Activated T-cell treated with anti-CD3 and anti-CD28 coated beads, Interleukin-2, amount 50 U/mL, for 24 hours (primary cell): ENCODE data around the gene SPARCL1.
"Not testable (repeated sequence)": the region's sequence is repeated elsewhere in the genome, so short reads cannot be mapped to it uniquely, and the experiment has no call there.

ENCODE experiments used
- DNase-seq: peaks from one replicate; pipeline ENCODE4 v3.0.0-alpha.2; 2020
- H3K27ac Mint-ChIP-seq: 2 replicates; pipeline ENCODE4 v1.8.0; 2020; ENCODE audit warnings: mild to moderate bottlenecking, mixed read lengths
- H3K27me3 Mint-ChIP-seq: 2 replicates; pipeline ENCODE4 v1.8.0; 2020; ENCODE audit warnings: mixed read lengths
- H3K36me3 Mint-ChIP-seq: 2 replicates; pipeline ENCODE4 v1.8.0; 2020; ENCODE audit warnings: low read depth, mixed read lengths
- H3K4me1 Mint-ChIP-seq: 2 replicates; pipeline ENCODE4 v1.8.0; 2020; ENCODE audit warnings: low read depth, mixed read lengths
- H3K4me3 Mint-ChIP-seq: 2 replicates; pipeline ENCODE4 v1.8.0; 2020; ENCODE audit warnings: mild to moderate bottlenecking, moderate library complexity, mixed read lengths
- H3K9me3 Mint-ChIP-seq: 2 replicates; pipeline ENCODE4 v1.8.0; 2020; ENCODE audit warnings: mixed read lengths

Gene SPARCL1

DNA sequence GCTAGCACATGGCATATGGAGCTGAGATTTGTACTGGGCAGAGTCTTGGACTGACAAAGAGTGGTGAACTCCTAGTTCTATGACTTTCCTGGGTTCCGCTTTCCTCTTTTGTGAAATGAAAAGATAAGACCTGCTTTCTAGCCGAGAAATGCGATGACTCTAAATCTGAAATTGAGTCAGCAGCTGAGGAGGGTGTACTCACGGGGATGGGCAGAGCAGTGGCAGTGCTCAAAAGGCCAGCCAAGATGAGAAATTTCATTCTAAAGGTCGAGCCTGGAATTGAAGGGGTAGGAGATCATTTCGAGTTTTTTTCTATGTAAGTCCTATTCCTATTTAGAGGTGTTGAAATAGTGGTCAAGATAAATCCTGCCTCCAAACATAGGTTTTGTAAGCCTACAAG is 59.8 kb downstream of the SPARCL1 start:
- no peak for DNase-seq
- Mint-ChIP-seq H3K4me3 (no peak overlapping the region), H3K27ac (no peak overlapping the region), H3K36me3 (no peaks in the 10 kb centered on the region), H3K4me1 (no peaks in the 10 kb centered on the region), H3K27me3 (no peaks in the 10 kb centered on the region), H3K9me3 (no peaks in the 10 kb centered on the region)

DNA sequence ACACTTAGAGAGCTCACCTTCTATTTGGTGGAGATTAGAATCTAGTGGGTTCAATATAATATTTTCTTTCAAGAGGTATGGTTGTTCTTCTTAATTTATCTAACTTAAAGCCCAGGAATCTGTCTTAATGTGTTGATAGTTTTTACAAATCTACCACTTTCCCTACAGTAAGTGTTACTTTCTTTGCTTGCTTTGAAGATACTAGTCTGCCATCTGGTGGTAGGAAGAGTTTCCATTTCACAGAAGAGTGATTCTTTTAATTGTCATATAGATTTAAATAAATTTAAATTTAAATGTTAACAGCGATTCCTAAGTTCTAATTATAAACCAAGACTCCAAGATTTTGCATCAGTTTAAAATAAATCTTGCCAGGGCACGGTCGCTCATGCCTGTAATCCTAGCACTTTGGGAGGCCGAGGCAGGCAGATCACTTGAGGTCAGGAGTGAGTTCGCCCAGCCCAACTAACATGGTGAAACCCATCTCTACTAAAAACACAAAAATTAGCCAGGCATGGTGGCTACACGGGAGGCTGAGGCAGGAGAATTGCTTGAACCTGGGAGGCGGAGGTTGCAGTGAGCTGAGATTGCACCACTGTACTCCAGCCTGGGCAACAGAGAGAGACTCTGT is 63.3 kb downstream of the SPARCL1 start:
- H3K4me3 Mint-ChIP-seq, result no peak overlapping the region
- H3K4me1 Mint-ChIP-seq, result no peaks in the 10 kb centered on the region
- H3K36me3 Mint-ChIP-seq, result no peaks in the 10 kb centered on the region
- H3K27ac Mint-ChIP-seq, result no peak overlapping the region
- no peak for DNase-seq
- H3K9me3 Mint-ChIP-seq, result no peaks in the 10 kb centered on the region
- H3K27me3 Mint-ChIP-seq, result no peaks in the 10 kb centered on the region

DNA sequence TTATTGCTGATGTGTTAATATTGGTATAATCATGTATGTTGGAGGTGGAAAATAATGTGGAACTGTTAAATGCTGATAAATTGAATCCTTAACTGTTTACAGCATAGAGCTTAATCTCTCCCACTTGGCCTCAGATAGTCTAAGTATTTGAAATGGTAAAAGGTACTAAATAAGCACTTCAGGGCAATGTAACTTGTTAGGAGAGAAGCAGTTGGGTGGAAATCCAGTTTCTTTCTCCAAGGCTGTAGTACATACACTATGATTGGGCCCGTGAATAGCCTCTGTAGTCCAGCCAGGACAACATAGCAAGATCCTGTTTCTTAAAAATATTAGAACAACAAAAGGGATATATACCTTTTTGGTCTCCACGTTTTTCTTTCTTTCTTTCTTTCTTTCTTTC is 67.1 kb downstream of the SPARCL1 start:
- Mint-ChIP-seq H3K4me3 (no peak overlapping the region), H3K27ac (no peak overlapping the region), H3K4me1 (no peaks in the 10 kb centered on the region), H3K36me3 (peaks cover 25% of the 10 kb centered on the region), H3K9me3 (peaks cover 2% of the 10 kb centered on the region), H3K27me3 (no peaks in the 10 kb centered on the region)
- DNase-seq, result no peak

DNA sequence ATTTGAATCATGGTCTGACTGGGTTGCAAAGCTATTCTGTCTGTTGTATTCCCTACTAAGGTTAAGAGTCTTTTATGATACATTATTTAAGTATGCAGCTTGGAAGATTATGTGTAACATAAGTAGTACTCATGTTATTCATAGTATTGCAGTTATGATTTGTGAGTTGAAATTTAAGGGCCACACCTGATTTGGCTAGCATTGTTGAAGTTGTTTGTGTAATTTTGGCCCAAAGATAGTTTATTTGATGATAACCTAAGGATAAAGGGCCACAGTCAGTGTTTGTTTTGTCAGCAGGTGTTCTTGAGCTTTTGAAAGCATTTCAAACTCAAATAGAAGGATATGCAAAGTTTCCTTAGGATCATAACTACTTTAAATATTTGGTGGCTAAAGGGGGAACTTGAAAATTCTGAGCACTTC is 67.9 kb downstream of the SPARCL1 start:
- DNase-seq, result no peak
- Mint-ChIP-seq H3K27me3 (no peaks in the 10 kb centered on the region), H3K4me3 (no peak overlapping the region), H3K27ac (no peak overlapping the region), H3K4me1 (no peaks in the 10 kb centered on the region), H3K9me3 (peaks cover 2% of the 10 kb centered on the region), H3K36me3 (peaks cover 29% of the 10 kb centered on the region)

- Mint-ChIP-seq H3K9me3 (peaks cover 2% of the 10 kb centered on the region), H3K27me3 (no peaks in the 10 kb centered on the region), H3K36me3 (peaks cover 50% of the 10 kb centered on the region), H3K27ac (no peak overlapping the region), H3K4me3 (no peak overlapping the region), H3K4me1 (no peaks in the 10 kb centered on the region)
- no peak for DNase-seq
These were observed 70.3 kb downstream of the SPARCL1 start for GRCh38 chr4:87458913-87459312.

- Mint-ChIP-seq H3K36me3 (peaks cover 73% of the 10 kb centered on the region), H3K9me3 (no peaks in the 10 kb centered on the region), H3K4me3 (no peak overlapping the region), H3K4me1 (peaks cover 1% of the 10 kb centered on the region), H3K27ac (no peak overlapping the region), H3K27me3 (no peaks in the 10 kb centered on the region)
- DNase-seq, result no peak
These were observed 77.6 kb downstream of the SPARCL1 start for GRCh38 chr4:87451537-87451936.

- DNase-seq, H3K4me1 Mint-ChIP-seq, H3K4me3 Mint-ChIP-seq, H3K9me3 Mint-ChIP-seq, H3K27me3 Mint-ChIP-seq, H3K27ac Mint-ChIP-seq: not testable (repeated sequence)
- peaks cover 69% of the 10 kb centered on the region for H3K36me3 Mint-ChIP-seq
These were observed 82.8 kb downstream of the SPARCL1 start for GRCh38 chr4:87446375-87446774.

DNA sequence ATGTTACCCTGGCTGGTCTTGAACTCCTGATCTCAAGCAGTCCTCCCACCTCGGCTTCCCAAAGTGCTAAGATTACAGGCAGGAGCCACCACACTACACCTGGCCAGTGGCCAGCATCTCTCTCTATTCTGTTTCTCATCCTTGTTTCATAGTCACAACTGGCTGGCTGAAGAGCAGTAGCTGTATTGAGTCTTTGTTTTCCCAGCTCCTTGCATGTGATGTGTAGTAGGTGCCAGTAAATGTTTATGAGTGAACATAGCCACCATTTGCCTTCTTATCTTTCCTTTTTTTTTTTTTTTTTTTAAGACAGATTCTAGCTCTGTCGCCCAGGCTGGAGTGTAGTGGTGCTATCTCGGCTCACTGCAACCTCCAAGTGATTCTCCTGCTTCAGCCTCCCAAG is 83.2 kb downstream of the SPARCL1 start:
- peaks cover 1% of the 10 kb centered on the region for H3K4me1 Mint-ChIP-seq
- no peak overlapping the region for H3K4me3 Mint-ChIP-seq
- DNase-seq, result no peak
- peaks cover 67% of the 10 kb centered on the region for H3K36me3 Mint-ChIP-seq
- H3K27me3 Mint-ChIP-seq, result no peaks in the 10 kb centered on the region
- no peak overlapping the region for H3K27ac Mint-ChIP-seq
- H3K9me3 Mint-ChIP-seq, result no peaks in the 10 kb centered on the region

- DNase-seq, result no peak
- no peaks in the 10 kb centered on the region for H3K27me3 Mint-ChIP-seq
- H3K36me3 Mint-ChIP-seq, result peaks cover 68% of the 10 kb centered on the region
- H3K27ac Mint-ChIP-seq, result no peak overlapping the region
- H3K4me3 Mint-ChIP-seq, result no peak overlapping the region
- no peaks in the 10 kb centered on the region for H3K9me3 Mint-ChIP-seq
- H3K4me1 Mint-ChIP-seq, result peaks cover 1% of the 10 kb centered on the region
These were observed 84.4 kb downstream of the SPARCL1 start for GRCh38 chr4:87444741-87445140.

GRCh38 chr4:87442889-87443288 is 86.3 kb downstream of the SPARCL1 start:
- H3K4me3 Mint-ChIP-seq, result no peak overlapping the region
- DNase-seq, result no peak
- H3K27ac Mint-ChIP-seq, result no peak overlapping the region
- peaks cover 1% of the 10 kb centered on the region for H3K4me1 Mint-ChIP-seq
- no peaks in the 10 kb centered on the region for H3K27me3 Mint-ChIP-seq
- H3K9me3 Mint-ChIP-seq, result no peaks in the 10 kb centered on the region
- H3K36me3 Mint-ChIP-seq, result peaks cover 74% of the 10 kb centered on the region

- DNase-seq, result no peak
- H3K9me3 Mint-ChIP-seq, result no peaks in the 10 kb centered on the region
- no peak overlapping the region for H3K27ac Mint-ChIP-seq
- no peak overlapping the region for H3K4me3 Mint-ChIP-seq
- peaks cover 40% of the 10 kb centered on the region for H3K4me1 Mint-ChIP-seq
- H3K36me3 Mint-ChIP-seq, result peaks cover 47% of the 10 kb centered on the region
- H3K27me3 Mint-ChIP-seq, result no peaks in the 10 kb centered on the region
These were observed 95.8 kb downstream of the SPARCL1 start for GRCh38 chr4:87433342-87433741.

GRCh38 chr4:87430038-87430437 is 99.1 kb downstream of the SPARCL1 start:
- no peaks in the 10 kb centered on the region for H3K27me3 Mint-ChIP-seq
- no peaks in the 10 kb centered on the region for H3K9me3 Mint-ChIP-seq
- H3K36me3 Mint-ChIP-seq, result peaks cover 28% of the 10 kb centered on the region
- H3K4me1 Mint-ChIP-seq, result peaks cover 62% of the 10 kb centered on the region
- H3K4me3 Mint-ChIP-seq, result no peak overlapping the region
- H3K27ac Mint-ChIP-seq, result no peak overlapping the region
- DNase-seq, result no peak

GRCh38 chr4:87428979-87429378 is 100.2 kb downstream of the SPARCL1 start:
- no peaks in the 10 kb centered on the region for H3K27me3 Mint-ChIP-seq
- no peak for DNase-seq
- peaks cover 68% of the 10 kb centered on the region for H3K4me1 Mint-ChIP-seq
- H3K36me3 Mint-ChIP-seq, result peaks cover 25% of the 10 kb centered on the region
- no peak overlapping the region for H3K4me3 Mint-ChIP-seq
- no peaks in the 10 kb centered on the region for H3K9me3 Mint-ChIP-seq
- H3K27ac Mint-ChIP-seq, result no peak overlapping the region

DNA sequence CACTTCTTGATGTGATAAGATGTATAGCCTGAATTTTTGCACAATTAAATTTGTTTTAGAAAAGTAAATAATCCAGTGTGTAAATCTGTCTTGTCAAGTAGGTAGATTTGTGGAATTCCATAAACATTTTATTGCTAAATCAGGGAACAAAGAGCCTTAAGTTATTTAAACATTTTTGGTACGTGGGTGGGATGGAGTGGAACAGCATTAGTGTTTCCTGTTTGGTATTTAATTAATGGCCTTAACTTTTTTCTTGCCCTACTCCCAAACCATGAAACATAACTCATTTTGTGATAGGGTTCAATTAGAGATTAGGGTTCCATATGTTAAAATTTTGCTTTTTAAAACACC is 101.7 kb downstream of the SPARCL1 start:
- Mint-ChIP-seq H3K4me3 (no peak overlapping the region), H3K4me1 (peaks cover 64% of the 10 kb centered on the region)
- no peak for DNase-seq

GRCh38 chr4:87426865-87427517 is 102.2 kb downstream of the SPARCL1 start:
- no peak for DNase-seq
- Mint-ChIP-seq H3K27ac (no peak overlapping the region), H3K9me3 (no peaks in the 10 kb centered on the region), H3K4me3 (no peak overlapping the region), H3K36me3 (peaks cover 26% of the 10 kb centered on the region), H3K27me3 (no peaks in the 10 kb centered on the region), H3K4me1 (peaks cover 62% of the 10 kb centered on the region)

More for the DNA sequence above, 101.7 kb downstream of the SPARCL1 start:
- Mint-ChIP-seq H3K27me3 (no peaks in the 10 kb centered on the region), H3K27ac (peak overlapping the region; percentile 11), H3K36me3 (peaks cover 26% of the 10 kb centered on the region), H3K9me3 (no peaks in the 10 kb centered on the region)
